ENCODE data around the gene C10orf53. TPM values are rescaled to one million over a fixed set of nuclear protein-coding genes. Genes with fewer than 3 reads are reported as not detected.

C10orf53 gene
- total and polyA plus RNA-seq, 2 experiments from 2014 or later = not detected

GRCh38 chr10:49686651-49687050, 7.2 kb downstream of the C10orf53 start:
- peaks cover 4% of the 10 kb centered on the region for H3K4me1 ChIP-seq (ENCODE audit: insufficient read depth)
- H3K36me3 ChIP-seq (replicated peaks; ENCODE audit: insufficient read depth, low read depth) = no peaks in the 10 kb centered on the region
- TF ChIP-seq EZH2phosphoT487 (IDR thresholded peaks at IDR 0.05; ENCODE audit: low read depth, severe bottlenecking, unreplicated experiment) (no peak), CTCF (IDR thresholded peaks at IDR 0.05; ENCODE audit: poor library complexity) (no peak), EZH2 (IDR thresholded peaks at IDR 0.05; ENCODE audit: borderline replicate concordance) (no peak)
- no peaks in the 10 kb centered on the region for H3K79me2 ChIP-seq
- peaks cover 31% of the 10 kb centered on the region for H3K27me3 ChIP-seq
- 61% methylated on average over 4 of the region's 4 CpGs for whole genome bisulfite sequencing (ENCODE audit: low lambda C conversion rate, missing lambda C conversion rate)
- H2AFZ ChIP-seq = no peak overlapping the region
- no peak for DNase-seq (ENCODE audit: low spot score)
- no peaks in the 10 kb centered on the region for H3K9me2 ChIP-seq (replicated peaks; ENCODE audit: insufficient read depth)
- no peaks in the 10 kb centered on the region for H3K9me3 ChIP-seq (ENCODE audit: low read depth)
- no peak overlapping the region for H3K4me3 ChIP-seq
- no peak overlapping the region for H3K27ac ChIP-seq
- H4K20me1 ChIP-seq (ENCODE audit: insufficient read depth, poor library complexity, severe bottlenecking) = no peaks in the 10 kb centered on the region
- no peak overlapping the region for H3K4me2 ChIP-seq

DNA sequence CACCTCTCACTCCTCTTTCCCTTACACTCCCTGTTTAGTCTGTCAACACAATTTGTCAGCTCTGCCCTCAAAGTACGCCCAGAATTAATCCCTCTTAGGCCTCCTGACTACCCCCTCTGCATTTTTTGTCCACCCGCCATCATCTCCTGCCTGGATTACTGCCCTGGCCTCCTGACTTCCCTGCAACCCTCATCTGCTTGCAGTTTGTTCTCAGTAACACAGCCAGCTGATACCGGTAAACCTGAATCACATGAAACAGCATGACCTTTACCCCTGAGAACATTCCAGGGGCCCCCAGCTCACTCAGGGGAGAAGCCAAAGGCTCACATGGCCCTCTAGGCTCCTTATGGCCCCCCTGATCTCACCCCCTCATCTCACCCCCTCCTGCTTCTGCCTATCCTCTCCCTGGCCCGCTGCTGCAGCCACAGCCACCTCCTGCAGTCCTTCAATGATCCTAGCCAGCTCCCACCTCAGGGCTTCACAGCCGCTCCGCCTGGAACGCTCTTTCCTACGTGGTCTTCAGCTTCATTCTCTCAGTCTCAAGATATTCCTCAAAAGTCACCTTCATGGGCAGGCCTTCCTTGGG, 8.9 kb downstream of the C10orf53 start:
- H2AFZ ChIP-seq = no peak overlapping the region
- H3K4me1 ChIP-seq (ENCODE audit: insufficient read depth) = peaks cover 4% of the 10 kb centered on the region
- H4K20me1 ChIP-seq (ENCODE audit: insufficient read depth, poor library complexity, severe bottlenecking) = no peaks in the 10 kb centered on the region
- no peaks in the 10 kb centered on the region for H3K9me3 ChIP-seq (ENCODE audit: low read depth)
- TF ChIP-seq EZH2phosphoT487 (IDR thresholded peaks at IDR 0.05; ENCODE audit: low read depth, severe bottlenecking, unreplicated experiment) = no peak
- no peak for TF ChIP-seq EZH2 (IDR thresholded peaks at IDR 0.05; ENCODE audit: borderline replicate concordance)
- no peak for TF ChIP-seq CTCF (IDR thresholded peaks at IDR 0.05; ENCODE audit: poor library complexity)
- no peak overlapping the region for H3K27ac ChIP-seq
- H3K4me2 ChIP-seq = no peak overlapping the region
- WGBS (ENCODE audit: low lambda C conversion rate, missing lambda C conversion rate) = 27% methylated on average over 8 of the region's 8 CpGs
- H3K4me3 ChIP-seq = no peak overlapping the region
- H3K9me2 ChIP-seq (replicated peaks; ENCODE audit: insufficient read depth) = no peaks in the 10 kb centered on the region
- H3K27me3 ChIP-seq = peaks cover 41% of the 10 kb centered on the region
- DNase-seq (ENCODE audit: low spot score) = peak; percentile 20
- no peaks in the 10 kb centered on the region for H3K36me3 ChIP-seq (replicated peaks; ENCODE audit: insufficient read depth, low read depth)
- no peaks in the 10 kb centered on the region for H3K79me2 ChIP-seq

- Histone ChIP-seq H3K36me3 (replicated peaks; ENCODE audit: insufficient read depth, low read depth) (no peaks in the 10 kb centered on the region), H3K4me1 (ENCODE audit: insufficient read depth) (peaks cover 4% of the 10 kb centered on the region), H3K9me3 (ENCODE audit: low read depth) (no peaks in the 10 kb centered on the region), H3K79me2 (no peaks in the 10 kb centered on the region), H2AFZ (no peak overlapping the region), H4K20me1 (ENCODE audit: insufficient read depth, poor library complexity, severe bottlenecking) (no peaks in the 10 kb centered on the region), H3K4me3 (no peak overlapping the region), H3K27ac (no peak overlapping the region), H3K27me3 (peaks cover 41% of the 10 kb centered on the region), H3K9me2 (replicated peaks; ENCODE audit: insufficient read depth) (no peaks in the 10 kb centered on the region), H3K4me2 (no peak overlapping the region)
- TF ChIP-seq EZH2phosphoT487 (IDR thresholded peaks at IDR 0.05; ENCODE audit: low read depth, severe bottlenecking, unreplicated experiment) = no peak
- no peak for TF ChIP-seq EZH2 (IDR thresholded peaks at IDR 0.05; ENCODE audit: borderline replicate concordance)
- TF ChIP-seq CTCF (IDR thresholded peaks at IDR 0.05; ENCODE audit: poor library complexity) = no peak
- DNase-seq (ENCODE audit: low spot score) = no peak
- 36% methylated on average over 7 of the region's 7 CpGs for WGBS (ENCODE audit: low lambda C conversion rate, missing lambda C conversion rate)
These were observed 9.5 kb downstream of the C10orf53 start for GRCh38 chr10:49688920-49689319.

All from hepatocyte (in vitro differentiated cells).